ENCODE data around the gene CLNK.

The CLNK gene

DNA sequence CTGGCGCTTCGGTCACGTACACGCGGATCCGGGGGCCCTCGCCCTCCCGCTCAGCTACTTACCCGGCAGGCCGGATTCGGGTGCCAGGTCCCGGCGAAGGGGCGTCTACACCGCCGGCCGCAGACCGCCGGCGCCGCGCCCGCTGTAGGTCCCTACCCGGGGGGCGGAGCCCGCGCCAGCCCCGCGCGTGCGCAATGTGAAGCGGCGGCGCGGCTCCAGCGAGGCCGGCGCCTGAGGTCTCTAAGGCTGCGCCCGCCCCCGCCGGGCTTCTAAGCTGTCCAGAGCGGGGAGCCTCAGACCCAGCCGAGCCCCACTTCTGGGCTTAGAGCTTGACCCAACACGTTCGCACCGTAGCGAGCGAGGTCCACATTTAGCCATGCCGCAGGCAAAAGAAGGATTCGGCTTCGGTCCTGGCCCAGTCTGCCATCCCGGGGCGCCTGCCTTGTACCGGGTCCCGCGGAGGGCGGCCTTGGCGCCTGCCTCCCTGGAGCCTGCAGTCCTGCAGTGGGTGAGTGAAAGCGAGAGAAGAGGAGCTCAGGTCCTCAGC lies 227.2 kb downstream of the CLNK start, which contains the start of gene ZNF518B:
Gene ZNF518B, minus strand, starts transcription at position 172 of the 547 bp plus-strand sequence. CDS start 11,098 bp downstream, outside the sequence.
- DNase-seq (ENCODE audit: low read depth in 2 of 2): peak; percentile 60 to 70

DNA sequence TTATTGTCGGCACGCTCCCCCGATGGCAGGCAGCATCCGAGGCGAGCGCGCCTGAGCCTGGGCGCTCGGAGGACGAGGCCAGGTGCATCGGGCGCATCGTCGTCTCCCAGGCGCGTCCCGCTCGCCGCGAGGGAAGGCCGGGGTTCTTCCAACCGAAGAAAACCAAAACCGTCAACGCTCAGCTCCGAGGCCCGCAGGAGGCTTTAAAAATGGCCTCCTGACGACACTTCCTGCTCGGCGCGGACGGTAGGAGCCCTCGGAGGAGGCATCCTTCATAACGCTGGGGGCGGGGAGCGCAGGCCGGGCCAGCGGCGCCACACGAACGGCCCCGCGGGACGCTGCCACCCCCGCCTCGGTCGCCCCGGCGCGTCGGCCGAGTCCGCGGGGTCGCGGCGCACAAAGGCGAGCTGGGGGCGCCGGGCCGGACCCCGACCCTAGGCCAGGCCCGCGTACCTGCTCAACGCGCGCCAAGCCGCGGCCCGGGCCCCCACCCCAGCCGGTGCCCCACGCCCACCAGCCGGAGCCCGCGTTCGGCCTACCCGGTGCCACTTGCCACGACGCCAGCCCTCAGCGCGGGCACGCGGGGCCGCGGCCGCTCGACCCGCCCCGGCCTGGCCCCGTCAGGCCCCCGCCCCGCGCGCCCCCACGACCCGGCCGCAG lies 227.8 kb downstream of the CLNK start:
- DNase-seq (ENCODE audit: low read depth in 2 of 2): no peak

DNA sequence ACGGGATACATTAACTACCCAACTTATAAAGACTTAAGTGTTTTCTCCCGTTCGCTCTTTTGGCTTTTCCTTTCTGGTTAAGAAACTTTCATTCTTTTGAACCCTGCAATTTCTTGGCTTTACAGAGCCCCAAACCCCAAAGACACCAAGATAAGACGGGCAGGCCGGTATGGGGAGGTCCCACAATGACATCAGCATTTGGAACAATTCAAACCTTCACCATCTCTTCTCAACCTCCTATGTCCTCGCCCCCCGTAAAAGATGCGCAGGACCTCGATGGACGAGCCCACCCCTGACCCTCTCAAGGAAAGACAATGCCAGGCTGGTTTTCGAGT lies 228.3 kb downstream of the CLNK start:
- DNase-seq (ENCODE audit: low read depth in 2 of 2): no peak

DNA sequence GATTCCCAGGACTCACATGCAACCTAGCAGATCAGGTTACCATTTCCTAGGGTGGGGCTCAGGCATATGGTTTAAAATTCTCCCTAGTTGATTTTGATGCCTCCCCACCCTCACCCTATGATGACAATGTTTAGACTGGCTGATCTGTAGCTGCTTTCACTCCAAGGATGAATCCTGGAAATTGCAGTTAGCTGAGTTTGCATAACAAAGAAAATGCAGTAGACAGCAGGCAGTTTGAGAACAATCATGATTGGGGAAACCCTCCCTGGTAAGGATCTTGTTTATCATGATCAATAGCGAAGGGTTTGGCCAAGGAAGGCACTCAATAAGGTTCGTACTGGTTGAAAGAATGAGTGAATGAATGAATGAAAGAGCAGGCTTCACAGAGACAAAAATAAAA lies 229.4 kb downstream of the CLNK start:
- no peak for DNase-seq (ENCODE audit: low read depth in 2 of 2)

DNA sequence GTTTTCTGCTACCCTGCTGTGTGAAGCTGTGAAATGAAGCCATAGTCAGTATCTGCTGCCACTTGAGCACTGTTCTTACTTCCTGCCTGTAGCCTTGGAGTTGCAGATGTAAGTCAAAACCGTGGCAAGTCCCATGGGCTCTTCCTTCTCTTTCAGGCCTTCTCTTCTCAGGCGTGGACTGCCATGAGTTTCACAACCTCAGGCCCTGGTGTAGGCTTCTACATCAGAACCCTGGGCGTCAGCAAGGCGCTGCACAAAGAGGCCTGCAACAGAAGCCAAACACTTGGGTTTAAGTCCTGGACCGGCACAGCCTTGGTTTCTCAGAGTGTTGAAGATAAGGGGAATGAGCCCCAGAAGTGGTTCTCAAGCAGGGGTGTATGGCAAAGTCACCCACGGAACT lies 229.8 kb downstream of the CLNK start:
- DNase-seq (ENCODE audit: low read depth in 2 of 2): no peak

DNA sequence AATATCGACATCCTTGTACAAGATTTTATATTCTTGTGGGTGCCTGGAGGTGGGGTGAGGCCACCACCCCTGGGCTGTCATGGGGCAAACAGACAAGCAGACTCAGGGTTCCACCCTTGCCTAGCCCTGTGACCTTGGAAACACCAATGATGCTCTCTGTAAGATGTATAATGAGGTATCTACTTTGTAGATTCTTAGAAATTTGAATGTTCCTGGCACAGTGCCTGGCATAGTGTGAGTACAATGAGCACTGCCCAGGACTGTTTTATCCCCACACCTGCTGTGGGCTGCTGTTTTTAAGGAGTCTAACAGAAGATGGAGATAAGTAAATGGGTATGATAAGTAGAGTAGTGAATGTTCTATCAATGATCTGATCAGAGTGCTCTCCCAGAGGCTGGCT lies 230.4 kb downstream of the CLNK start:
- no peak for DNase-seq (ENCODE audit: low read depth in 2 of 2)

DNA sequence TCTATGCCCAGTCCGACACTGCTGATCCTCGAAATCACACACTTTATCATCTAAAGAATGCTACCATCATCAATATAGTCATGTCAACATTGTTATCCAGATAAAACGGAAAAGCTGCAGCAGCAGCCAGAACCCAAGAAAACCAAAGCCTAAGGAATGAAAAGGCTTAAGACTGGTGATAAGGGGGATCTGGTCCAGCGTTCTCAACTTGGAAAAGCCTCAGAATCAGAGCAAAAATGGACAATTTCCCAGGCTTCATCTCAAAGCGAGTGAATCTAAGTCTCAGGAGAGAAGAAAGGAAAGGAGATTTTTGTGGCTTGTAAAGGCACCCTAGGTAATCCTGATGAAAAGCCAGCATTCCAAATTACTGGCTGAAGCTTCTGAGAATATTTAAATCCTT lies 235.6 kb downstream of the CLNK start:
- DNase-seq (ENCODE audit: low read depth in 2 of 2): no peak

DNA sequence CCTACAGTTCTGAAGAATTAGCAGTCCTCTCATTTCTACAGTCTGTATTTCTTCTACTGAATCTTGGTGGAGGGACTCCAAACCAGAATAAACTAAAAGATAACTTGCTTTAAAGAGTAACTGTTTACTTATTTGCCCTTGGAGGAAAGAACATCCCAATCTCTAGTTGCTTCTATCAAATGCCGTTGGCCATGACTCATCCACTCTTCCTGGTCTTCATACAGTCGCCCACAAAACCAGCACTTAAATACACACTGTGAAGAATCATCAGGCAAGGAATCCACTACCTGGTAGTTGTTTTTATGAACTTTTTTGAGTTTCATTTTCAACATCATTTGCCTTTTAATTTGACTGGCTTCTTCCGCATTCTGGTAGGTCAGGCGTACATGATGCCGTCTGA lies 241.6 kb downstream of the CLNK start:
- DNase-seq (ENCODE audit: low read depth in 2 of 2): no peak

DNA sequence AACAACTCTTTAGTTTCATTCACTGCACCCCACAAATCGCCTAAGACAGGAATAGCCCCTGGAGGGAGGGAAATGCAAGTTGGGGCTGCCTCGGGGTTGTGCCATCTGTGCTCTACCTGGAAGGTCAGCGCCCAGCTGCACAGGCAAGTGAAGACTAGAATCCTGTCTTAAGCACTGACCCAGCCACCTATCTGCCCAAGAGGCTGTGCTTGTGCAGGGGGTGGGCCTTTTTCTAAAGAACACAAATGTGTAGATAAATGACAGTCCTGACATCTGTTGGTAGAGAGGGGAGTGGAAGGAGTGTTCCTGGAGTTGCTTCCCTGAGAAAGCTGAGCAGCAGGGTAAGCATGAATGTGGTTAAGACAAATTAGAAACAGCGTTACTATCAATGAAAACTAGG lies 243.1 kb downstream of the CLNK start:
- no peak for DNase-seq (ENCODE audit: low read depth in 2 of 2)

DNA sequence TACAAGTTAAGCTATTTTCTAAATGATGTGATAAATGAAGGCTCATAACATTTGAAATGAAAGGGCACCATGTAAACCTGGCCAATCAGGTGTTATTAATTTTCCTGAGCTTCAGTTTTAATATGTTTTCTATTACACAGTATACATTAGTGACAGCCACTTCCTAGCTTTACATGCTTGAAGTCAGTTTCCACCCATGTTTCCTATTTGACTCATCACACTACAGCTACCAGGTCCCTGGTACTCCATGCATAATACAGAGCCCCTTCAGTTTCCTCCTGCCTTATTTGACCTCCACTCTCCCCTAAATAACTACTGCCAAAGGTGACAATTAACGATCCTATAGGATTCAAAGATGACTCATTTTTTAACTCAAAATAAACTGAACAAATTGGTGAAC lies 245.6 kb downstream of the CLNK start:
- no peak for DNase-seq (ENCODE audit: low read depth in 2 of 2)

DNA sequence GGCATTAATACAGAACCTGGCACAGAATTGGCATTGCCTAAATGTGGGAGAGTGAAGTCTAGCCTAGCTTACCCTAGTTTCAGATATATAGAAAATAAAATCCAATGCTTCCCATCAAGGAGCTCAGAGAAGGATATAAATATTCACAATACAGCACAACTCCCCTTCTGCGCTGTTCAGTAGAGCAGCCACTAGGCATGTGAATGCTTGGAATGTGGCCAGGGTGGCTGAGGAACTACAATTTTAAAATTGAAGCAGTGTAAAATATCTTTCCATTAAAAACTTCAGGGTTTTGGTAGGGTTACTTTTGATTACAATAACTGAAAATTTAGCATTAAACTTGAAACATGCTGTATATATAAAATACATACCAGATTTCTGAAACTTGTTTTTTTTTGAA lies 246.8 kb downstream of the CLNK start:
- DNase-seq (ENCODE audit: low read depth in 2 of 2): no peak

Data from stimulated activated CD4-positive, alpha-beta T cell treated with anti-CD3 and anti-CD28 coated beads, Interleukin-1b, Interleukin-23, amount 100 ng/mL, for 1 hour (primary cell).